ENCODE results near the gene NRIP3.

DNA sequence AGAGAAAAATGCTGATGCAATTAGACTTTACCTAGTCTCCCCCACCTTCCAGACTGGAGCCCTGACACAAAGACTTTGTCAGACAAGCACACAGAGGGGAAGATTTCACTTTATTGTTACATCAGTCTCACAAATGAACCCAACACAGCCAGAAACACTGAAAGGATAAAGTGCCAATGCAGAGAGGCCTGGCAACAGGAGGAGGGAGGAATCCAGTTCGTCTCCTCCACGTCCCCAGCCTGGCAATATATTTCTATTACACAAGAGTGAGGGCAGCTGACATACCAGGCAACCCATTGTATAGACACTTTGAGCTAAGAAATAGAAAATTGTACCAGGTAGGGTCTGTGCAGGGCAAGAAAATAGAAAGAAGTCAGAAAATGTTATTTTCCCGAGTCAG lies 23.3 kb downstream of the NRIP3 start:
- TF ChIP-seq, protein P1, sequence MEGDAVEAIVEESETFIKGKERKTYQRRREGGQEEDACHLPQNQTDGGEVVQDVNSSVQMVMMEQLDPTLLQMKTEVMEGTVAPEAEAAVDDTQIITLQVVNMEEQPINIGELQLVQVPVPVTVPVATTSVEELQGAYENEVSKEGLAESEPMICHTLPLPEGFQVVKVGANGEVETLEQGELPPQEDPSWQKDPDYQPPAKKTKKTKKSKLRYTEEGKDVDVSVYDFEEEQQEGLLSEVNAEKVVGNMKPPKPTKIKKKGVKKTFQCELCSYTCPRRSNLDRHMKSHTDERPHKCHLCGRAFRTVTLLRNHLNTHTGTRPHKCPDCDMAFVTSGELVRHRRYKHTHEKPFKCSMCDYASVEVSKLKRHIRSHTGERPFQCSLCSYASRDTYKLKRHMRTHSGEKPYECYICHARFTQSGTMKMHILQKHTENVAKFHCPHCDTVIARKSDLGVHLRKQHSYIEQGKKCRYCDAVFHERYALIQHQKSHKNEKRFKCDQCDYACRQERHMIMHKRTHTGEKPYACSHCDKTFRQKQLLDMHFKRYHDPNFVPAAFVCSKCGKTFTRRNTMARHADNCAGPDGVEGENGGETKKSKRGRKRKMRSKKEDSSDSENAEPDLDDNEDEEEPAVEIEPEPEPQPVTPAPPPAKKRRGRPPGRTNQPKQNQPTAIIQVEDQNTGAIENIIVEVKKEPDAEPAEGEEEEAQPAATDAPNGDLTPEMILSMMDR (optimal IDR thresholded peaks at IDR 0.05 in 1 of 3, IDR thresholded peaks at IDR 0.05 in 1 of 3, conservative IDR thresholded peaks at IDR 0.05 in 1 of 3; ENCODE audit: extremely low read depth in 1 of 3, insufficient read depth in 2 of 3, low read length in 3 of 3), result no peak
- no peak for TF ChIP-seq EZH2 (IDR thresholded peaks at IDR 0.05; ENCODE audit: low read length)
